GM19455 (cell line): ENCODE data around the gene SCLT1.
"Not testable (repeated sequence)": the region's sequence is repeated elsewhere in the genome, so short reads cannot be mapped to it uniquely, and the experiment has no call there.

Experiments used
- ATAC-seq: cut with Tn5 transposase; IDR thresholded peaks from one replicate; pipeline ENCODE4 v1.9.1; 2021; ENCODE audit not compliant: unreplicated experiment

The SCLT1 gene

DNA sequence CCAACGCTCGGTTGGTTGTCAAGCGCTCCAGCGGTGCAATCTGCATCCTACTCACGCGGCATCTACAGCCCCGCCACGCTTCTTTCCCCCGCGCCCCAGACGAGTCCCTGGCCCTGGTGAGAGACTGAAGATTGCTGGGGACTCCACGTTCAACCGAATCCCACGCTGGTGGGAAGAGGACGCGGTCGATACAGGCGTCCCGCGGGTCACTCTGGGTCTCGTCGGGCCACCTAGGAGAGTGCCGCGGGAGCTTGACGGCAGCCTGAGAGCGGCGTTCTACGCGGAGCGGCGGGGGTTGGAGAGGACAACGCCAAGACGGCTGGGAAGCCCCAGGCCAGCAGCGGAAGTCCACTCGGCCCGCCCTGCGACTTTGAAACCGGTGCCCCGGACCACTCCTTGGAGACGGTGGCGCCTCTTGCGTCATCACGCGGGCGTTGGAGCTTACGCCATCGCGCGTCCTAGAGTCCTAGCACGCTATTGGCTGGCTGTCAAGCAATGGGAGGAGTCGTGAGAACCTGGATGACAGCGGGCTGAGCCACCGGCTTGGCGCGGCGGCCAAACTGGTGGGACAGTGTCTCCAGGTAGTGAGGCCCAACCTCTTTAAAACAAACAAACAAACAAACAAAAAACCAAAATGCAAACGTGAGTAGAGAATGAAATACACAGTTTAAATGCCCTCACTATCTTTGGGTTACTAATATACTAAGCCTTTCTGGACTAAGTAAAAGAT, at the start of gene SCLT1:
SCLT1 (minus strand) TSS at position 349 of the 730 bp plus-strand sequence. CDS start 436 bp downstream, outside the sequence.
- peak; percentile 94 for ATAC-seq

GRCh38 chr4:129140521-129140920, 47.2 kb upstream of the SCLT1 start:
- no peak for ATAC-seq

GRCh38 chr4:129138810-129139496, 45.6 kb upstream of the SCLT1 start:
- ATAC-seq: no peak

DNA sequence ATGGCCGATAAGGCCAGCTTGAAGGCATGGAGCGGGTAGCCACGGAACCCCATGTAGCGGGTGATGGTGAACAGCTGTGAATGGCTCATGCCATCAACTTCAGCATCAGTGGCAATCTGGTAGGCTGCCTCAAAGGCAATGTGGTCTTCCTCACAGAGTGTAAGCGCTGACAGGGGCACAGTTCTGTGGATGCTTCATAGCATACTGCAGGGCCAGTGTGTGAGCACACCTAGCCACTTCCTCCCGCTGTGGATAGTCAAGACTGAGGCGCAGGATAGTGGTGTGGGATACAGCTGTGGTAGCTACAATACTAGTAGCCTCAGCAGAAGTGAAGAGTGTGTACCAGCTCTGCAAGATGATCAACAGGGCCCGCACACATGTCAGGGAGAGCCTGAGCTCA, 43.1 kb upstream of the SCLT1 start:
- no peak for ATAC-seq

GRCh38 chr4:129131343-129131742, 38.0 kb upstream of the SCLT1 start:
- ATAC-seq: no peak

DNA sequence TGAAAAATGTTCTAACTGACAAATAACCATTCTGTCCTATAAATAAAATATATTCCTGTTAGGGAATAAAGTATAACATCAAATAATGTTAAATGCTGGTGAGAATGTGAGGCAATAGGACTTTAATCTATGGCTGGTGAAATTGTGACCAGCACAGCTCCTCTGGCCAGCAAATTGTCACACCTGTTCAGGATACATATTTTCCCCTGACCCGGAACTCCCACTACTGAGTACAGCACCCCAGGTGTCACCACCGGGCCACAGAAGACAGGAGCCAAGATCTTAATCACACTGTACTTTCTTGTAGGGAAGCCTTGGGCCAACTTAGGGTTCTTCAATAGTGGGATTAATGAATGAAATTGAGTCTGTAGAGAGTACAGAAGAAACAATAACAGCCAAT, 35.8 kb upstream of the SCLT1 start:
- no peak for ATAC-seq

DNA sequence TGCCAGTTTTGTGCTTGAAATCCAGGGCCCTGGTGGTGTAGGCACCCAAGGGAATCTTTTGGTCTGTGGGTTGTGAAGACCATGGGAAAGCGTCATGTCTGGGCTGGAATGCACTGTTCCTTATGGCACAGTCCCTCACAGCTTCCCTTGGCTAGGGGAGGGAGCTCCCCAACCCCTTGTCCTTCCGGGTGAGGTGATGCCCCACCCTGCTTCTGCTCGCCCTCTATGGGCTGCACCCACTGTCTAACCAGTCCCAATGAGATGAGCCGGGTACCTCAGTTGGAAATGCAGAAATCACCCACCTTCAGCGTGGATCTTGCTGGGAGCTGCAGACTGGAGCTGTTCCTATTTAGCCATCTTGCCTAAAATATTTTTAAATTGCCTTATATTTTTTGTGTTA, 33.3 kb upstream of the SCLT1 start:
- not testable (repeated sequence) for ATAC-seq

DNA sequence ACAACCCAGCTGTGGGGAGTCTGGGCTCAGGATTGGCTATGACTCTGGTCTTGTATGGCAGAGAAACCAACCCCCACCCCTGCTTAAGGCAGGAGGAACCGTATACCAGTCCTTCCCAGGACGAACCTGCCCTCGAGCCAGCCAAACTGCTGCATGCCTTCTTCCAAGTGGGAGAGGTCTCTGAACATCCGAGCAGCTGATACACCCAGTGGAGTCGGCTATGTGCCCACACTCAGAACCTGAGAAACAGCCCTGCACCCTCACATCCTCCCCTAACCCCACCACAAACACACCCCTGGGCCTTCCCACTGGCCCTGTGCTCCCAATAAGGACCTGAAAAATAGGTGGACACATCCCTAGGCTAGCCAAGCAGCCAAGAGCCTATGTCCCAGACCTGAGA, 24.4 kb upstream of the SCLT1 start:
- no peak for ATAC-seq

GRCh38 chr4:129113919-129114318, 20.6 kb upstream of the SCLT1 start:
- ATAC-seq: no peak

DNA sequence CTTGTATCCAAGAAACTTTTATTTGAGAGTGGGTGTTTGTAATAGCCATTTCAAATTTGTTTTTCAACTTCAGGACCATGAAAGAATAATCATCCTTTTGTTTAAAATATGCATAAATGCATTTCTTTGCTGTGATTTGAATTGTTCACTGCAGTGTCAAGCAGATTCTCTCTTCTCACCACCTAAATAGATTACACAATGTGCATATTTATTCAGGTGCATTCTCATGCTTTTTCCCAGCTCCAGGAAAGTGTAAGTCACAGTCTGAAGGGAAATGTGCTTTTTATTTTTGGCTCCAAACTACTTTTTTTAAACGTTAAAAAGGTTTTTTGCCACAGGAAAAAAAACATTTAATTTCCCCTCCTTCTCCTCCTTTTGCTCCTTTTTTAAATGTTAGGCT, 20.1 kb upstream of the SCLT1 start:
- ATAC-seq: no peak

DNA sequence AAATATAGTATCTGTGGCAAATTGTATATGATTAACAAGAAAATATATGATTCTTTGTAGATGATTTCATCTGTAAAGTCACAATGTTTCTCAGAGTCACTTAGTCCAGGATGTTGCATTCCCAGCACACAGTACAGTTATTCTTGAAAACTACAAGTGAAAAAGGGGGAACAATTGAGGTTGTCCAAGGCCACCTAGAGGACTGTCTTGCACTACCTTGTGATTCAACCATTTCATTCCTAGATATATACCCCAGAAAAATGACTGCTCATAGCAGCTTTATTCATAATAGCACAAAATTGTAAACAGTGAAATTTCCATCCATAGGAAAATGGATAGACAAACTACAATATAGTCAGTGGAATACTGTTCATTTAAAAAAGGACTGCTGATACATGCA, 18.6 kb upstream of the SCLT1 start:
- no peak for ATAC-seq

GRCh38 chr4:129110931-129111330, 17.6 kb upstream of the SCLT1 start:
- no peak for ATAC-seq

GRCh38 chr4:129109965-129110824, 16.9 kb upstream of the SCLT1 start:
- no peak for ATAC-seq

DNA sequence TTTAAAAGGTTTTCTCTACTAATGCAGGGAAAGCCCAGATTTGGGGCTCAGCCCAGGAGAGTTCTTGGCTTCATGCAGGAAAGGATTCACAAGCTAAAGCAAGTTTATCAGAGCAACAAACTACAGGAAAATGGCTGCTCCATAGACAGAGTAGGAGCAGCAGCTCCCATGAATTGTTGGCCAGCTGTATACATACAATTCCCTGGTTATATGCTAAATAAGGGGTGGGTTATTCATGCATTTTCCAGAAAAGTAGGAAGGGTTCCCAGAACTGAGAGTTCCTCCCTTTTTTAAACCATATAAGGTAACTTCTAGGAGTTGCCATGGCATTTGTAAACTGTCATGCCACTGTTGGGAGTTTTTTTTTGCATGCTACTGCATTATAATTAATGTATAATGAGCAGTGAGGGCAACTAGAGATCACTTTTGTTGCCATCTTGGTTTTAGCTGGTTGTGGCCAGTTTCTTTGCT, 5.2 kb upstream of the SCLT1 start:
- ATAC-seq: no peak

- peak; percentile 47 for ATAC-seq
These were observed 2.6 kb upstream of the SCLT1 start, which contains the start of gene C4orf33 for GRCh38 chr4:129095811-129096454. C4orf33 (plus strand) TSS chr4:129096152; CDS start chr4:129102611, 6,459 bp downstream.

GRCh38 chr4:129094347-129094746, 1.0 kb upstream of the SCLT1 start:
- no peak for ATAC-seq

DNA sequence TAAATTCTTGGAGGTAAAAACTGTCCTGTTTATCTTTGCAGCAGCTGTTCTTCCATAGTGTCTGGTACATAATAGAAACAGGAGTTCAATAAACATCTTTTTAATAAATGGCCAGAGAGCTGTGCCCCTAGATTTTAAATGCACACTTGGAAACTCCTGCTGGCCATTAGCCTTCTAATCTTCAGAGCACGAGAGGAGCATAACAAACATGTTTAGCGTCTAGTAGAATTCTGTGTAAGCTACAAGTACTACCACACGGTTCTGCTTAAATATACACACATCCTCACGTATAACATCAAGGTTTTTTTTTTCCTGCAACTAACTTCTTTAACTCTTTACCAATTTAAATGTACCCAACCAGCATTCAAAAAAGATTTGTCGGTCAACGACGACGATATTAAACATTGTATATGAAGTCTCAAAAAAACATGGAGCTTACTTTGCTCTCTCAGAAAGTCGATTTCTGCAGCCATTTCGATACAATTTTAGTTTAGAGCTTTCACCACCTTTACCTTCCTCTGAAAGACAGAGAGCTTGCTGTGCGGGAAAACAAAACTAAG, 628 bp downstream of the SCLT1 start:
- ATAC-seq: no peak

GRCh38 chr4:129087516-129087915, 5.8 kb downstream of the SCLT1 start:
- no peak for ATAC-seq

DNA sequence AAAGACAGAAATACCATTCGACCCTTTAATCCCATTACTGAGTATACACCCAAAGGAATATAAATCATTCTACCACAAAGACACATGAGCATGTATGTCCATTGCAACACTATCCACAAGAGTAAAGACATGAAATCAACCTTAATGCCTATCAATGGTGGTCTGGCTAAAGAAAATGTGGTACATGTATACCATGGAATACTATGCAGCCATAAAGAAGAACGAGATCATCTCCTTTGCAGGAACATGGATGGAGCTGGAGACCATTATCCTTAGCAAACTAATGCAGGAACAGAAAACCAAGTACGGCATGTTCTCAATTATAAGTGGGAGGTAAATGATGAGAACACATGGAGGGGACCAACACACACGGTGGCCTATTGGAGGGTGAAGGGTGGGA, 7.9 kb downstream of the SCLT1 start:
- ATAC-seq: no peak

GRCh38 chr4:129082302-129082701, 11.0 kb downstream of the SCLT1 start:
- ATAC-seq: no peak

GRCh38 chr4:129080129-129080528, 13.2 kb downstream of the SCLT1 start:
- no peak for ATAC-seq
